PC-9 (cell line): ENCODE results near the gene RC3H2. TPM values are rescaled to one million over a fixed set of nuclear protein-coding genes. Genes with fewer than 3 reads are reported as not detected.
"Not testable (repeated sequence)": the region's sequence is repeated elsewhere in the genome, so short reads cannot be mapped to it uniquely, and the experiment has no call there.

Experiments used
- BruUV-seq: library from RNA; stranded (reverse); fragments of 400-500 nt; replicated peaks from 2 replicates; lab custom pipeline; 2021; lab: Mats Ljungman, UMichigan
- CTCF ChIA-PET: fragments of 300-600 bp; sonication (Branson Sonifier 250); formaldehyde crosslinking; loops from one replicate; lab custom pipeline; 2022; ENCODE audit warnings: antibody characterized with exemption; lab: Charles Lee
- POLR2A ChIA-PET: fragments of 300-600 bp; sonication (Branson Sonifier 250); formaldehyde crosslinking; loops from one replicate; lab custom pipeline; 2022; ENCODE audit warnings: antibody characterized with exemption; ENCODE audit not compliant: unreplicated experiment; lab: Charles Lee
- DNase-seq, 2 experiments: peaks; one replicate each; pipeline versions ENCODE4 v3.0.0 to v3.0.0-alpha.2; 2015 to 2022; ENCODE audit warnings: mixed read lengths in 1 of 2
- H2AFZ ChIP-seq: fragments of 200-600 bp; sonication (generic); 2 replicates; pipeline ENCODE4 v1.8.1; 2017; ENCODE audit warnings: antibody characterized with exemption
- H3F3A ChIP-seq: fragments of 200-600 bp; sonication (generic); 2 replicates; pipeline ENCODE4 v1.8.1; 2017; ENCODE audit warnings: antibody characterized with exemption, mild to moderate bottlenecking, low read depth; ENCODE audit not compliant: insufficient read depth
- H3K27ac ChIP-seq: fragments of 200-600 bp; sonication (generic); 2 replicates; pipeline ENCODE4 v1.6.1; 2016; ENCODE audit warnings: mixed run types
- H3K27me3 ChIP-seq: fragments of 200-600 bp; sonication (generic); 2 replicates; pipeline ENCODE4 v1.6.1; 2016; ENCODE audit warnings: low read depth, mixed run types; ENCODE audit not compliant: insufficient read depth
- H3K36me3 ChIP-seq: fragments of 200-600 bp; sonication (generic); 2 replicates; pipeline ENCODE4 v1.6.1; 2016; ENCODE audit warnings: low read depth, mixed run types
- H3K4me1 ChIP-seq: fragments of 200-600 bp; sonication (generic); replicated peaks from 2 replicates; pipeline ENCODE4 v1.6.1; 2016; ENCODE audit warnings: mixed run types; ENCODE audit not compliant: insufficient read depth
- H3K4me2 ChIP-seq: fragments of 200-600 bp; sonication (generic); 2 replicates; pipeline ENCODE4 v1.6.1; 2017; ENCODE audit warnings: mixed run types
- H3K4me3 ChIP-seq: fragments of 200-600 bp; sonication (generic); 2 replicates; pipeline ENCODE4 v1.6.1; 2016; ENCODE audit warnings: mixed run types
- H3K79me2 ChIP-seq: fragments of 200-600 bp; sonication (generic); 2 replicates; pipeline ENCODE4 v1.6.1; 2017; ENCODE audit warnings: low read depth, mixed run types
- H3K9me2 ChIP-seq: fragments of 200-600 bp; sonication (generic); 2 replicates; pipeline ENCODE4 v1.8.1; 2017; ENCODE audit warnings: mild to moderate bottlenecking; ENCODE audit not compliant: insufficient read depth
- H3K9me3 ChIP-seq: fragments of 200-600 bp; sonication (generic); 2 replicates; pipeline ENCODE4 v1.8.1; 2016; ENCODE audit warnings: low read depth; ENCODE audit not compliant: insufficient read depth
- H4K20me1 ChIP-seq: fragments of 200-600 bp; sonication (generic); 2 replicates; pipeline ENCODE4 v1.8.1; 2017; ENCODE audit not compliant: insufficient read depth
- EZH2 ChIP-seq: fragments of 200-600 bp; sonication (generic); IDR thresholded peaks from 2 replicates; pipeline ENCODE4 v1.8.0; 2017; ENCODE audit warnings: antibody characterized with exemption, low read depth
- intact Hi-C: fragments of 100-400 bp; cut with micrococcal nuclease; formaldehyde crosslinking; loops from one replicate; pipeline ENCODE4 v1.10.0; 2022; ENCODE audit not compliant: unreplicated experiment
- total RNA-seq: library from RNA; stranded (reverse); gene quantifications from 2 replicates; pipeline ENCODE4 v1.2.3, GENCODE V29; 2021
- TF ChIP-seq, protein P1 (sequence below): fragments of 200-600 bp; sonication (generic); conservative IDR thresholded peaks from 2 replicates; pipeline ENCODE4 v1.6.1; 2017; ENCODE audit warnings: mixed run types, antibody characterized with exemption, mild to moderate bottlenecking, moderate library complexity

The RC3H2 gene
- total RNA-seq, 1 experiment from 2014 or later: 58.8 TPM

DNA sequence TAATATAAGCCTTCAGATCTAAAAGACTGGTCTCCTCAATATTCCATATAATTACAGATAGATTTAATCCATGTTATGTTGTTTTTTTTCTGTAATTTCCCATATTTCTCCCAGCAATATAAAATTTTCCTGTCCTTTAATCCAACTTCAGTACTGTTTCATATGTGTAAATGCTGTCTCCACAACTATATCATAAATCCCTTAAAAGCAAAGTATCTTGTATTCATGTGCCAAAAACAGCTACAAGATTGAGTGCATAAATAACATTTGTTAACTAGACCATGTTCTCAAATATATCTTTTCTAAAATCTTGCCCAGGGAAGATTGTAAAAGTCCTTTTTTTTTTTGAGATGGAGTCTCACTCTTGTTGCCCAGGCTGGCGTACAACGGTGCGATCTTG lies 41.8 kb downstream of the RC3H2 start:
- CTCF ChIA-PET: no interaction called here
- POLR2A ChIA-PET: no interaction called here
- no TSS peak for BruUV-seq
- H3K27me3 ChIP-seq: no peaks in the 10 kb centered on the region
- H3F3A ChIP-seq: 0 out of 2 replicates have a peak, but pooled peaks cover 10% of the 10 kb centered on the region
- intact Hi-C loops: no loop called here
- H3K9me3 ChIP-seq: no peaks in the 10 kb centered on the region
- no peak overlapping the region for H3K4me3 ChIP-seq
- peaks cover 6% of the 10 kb centered on the region; the same call in 1 of the 2 replicates for H3K36me3 ChIP-seq
- H3K27ac ChIP-seq: no peak overlapping the region
- no peaks in the 10 kb centered on the region for H3K9me2 ChIP-seq
- no peak overlapping the region for H2AFZ ChIP-seq
- no peaks in the 10 kb centered on the region for H3K79me2 ChIP-seq
- no peak overlapping the region for H3K4me2 ChIP-seq
- DNase-seq: no peak
- no peaks in the 10 kb centered on the region for H3K4me1 ChIP-seq
- H4K20me1 ChIP-seq: no peaks in the 10 kb centered on the region; the same call in 1 of the 2 replicates
- no peak for TF ChIP-seq EZH2
- TF ChIP-seq, protein P1, sequence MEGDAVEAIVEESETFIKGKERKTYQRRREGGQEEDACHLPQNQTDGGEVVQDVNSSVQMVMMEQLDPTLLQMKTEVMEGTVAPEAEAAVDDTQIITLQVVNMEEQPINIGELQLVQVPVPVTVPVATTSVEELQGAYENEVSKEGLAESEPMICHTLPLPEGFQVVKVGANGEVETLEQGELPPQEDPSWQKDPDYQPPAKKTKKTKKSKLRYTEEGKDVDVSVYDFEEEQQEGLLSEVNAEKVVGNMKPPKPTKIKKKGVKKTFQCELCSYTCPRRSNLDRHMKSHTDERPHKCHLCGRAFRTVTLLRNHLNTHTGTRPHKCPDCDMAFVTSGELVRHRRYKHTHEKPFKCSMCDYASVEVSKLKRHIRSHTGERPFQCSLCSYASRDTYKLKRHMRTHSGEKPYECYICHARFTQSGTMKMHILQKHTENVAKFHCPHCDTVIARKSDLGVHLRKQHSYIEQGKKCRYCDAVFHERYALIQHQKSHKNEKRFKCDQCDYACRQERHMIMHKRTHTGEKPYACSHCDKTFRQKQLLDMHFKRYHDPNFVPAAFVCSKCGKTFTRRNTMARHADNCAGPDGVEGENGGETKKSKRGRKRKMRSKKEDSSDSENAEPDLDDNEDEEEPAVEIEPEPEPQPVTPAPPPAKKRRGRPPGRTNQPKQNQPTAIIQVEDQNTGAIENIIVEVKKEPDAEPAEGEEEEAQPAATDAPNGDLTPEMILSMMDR: no peak

DNA sequence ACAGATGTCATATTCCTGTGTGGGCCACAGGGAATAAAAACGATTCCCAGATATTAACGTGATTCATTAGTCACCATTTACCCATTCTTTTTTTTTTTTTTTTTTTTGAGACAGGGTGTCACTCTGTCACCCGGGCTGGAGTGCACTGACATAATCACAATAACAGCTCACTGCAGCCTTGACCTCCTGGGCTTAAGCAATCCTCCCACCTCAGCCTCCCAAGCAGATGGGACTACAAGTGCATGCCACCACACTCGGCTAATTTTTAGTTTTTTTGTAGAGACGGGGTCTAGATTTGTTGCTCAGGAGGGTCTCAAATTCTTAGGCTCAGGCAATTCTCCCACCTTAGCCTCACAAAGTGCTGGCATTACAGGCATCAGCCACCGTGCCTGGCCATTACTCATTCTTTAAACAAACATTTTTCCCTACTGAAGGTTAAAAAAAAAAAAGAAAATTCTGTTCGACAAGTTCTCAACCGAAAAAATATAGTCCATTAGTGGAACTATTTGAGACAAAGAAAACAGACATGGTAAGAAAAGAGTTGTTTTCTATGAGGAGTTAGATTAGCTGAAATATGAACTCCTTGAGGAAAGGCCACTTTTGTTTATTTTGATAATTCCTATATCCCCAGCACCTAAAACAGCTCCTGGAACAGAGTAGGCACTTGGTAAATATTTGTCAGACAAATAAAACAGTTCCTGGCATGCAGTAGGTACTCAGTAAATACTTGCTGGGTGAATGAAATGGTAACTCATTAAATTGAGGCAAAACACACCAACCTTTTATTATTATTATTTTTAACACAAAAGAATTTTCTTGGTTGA lies 44.6 kb downstream of the RC3H2 start:
- no peaks in the 10 kb centered on the region for H3K27me3 ChIP-seq
- H3K9me2 ChIP-seq: no peaks in the 10 kb centered on the region
- H3K9me3 ChIP-seq: no peaks in the 10 kb centered on the region
- intact Hi-C loops: no loop called here
- no peaks in the 10 kb centered on the region for H3K79me2 ChIP-seq
- H3K4me3 ChIP-seq: no peak overlapping the region
- CTCF ChIA-PET: interaction anchor here (0.7 kb wide), 1 partner anchor 34 kb away, joined by 4 read pairs; no protein-coding TSS in a partner anchor
- no TSS peak for BruUV-seq
- no peak overlapping the region for H3K27ac ChIP-seq
- no peak overlapping the region for H2AFZ ChIP-seq
- DNase-seq: no peak
- no peaks in the 10 kb centered on the region; the same call in 1 of the 2 replicates for H4K20me1 ChIP-seq
- no peak overlapping the region for H3K4me2 ChIP-seq
- H3F3A ChIP-seq: 0 out of 2 replicates have a peak, but pooled peaks cover 6% of the 10 kb centered on the region
- no peaks in the 10 kb centered on the region for H3K4me1 ChIP-seq
- no peak for TF ChIP-seq EZH2
- TF ChIP-seq, protein P1: no peak
- POLR2A ChIA-PET: no interaction called here
- peaks cover 18% of the 10 kb centered on the region; the same call in 1 of the 2 replicates for H3K36me3 ChIP-seq

DNA sequence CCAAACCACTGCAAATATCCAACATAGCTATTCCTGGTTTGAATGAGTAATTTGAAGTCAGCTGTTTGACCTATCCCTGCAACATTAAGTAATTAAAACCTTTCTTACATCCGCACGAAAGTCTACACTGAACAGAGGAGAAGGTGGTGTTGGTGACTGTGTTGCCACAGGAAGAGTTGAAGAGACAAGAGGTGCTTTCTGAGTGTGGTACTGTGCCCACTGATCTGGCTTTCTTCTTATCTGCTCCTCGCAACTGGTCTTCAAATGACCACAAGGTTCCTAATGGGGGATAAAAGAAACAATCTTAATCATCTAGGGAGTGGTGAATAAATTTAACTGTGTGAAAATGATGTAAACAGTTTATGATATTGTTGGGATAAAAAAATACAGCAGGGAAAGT lies 47.3 kb downstream of the RC3H2 start:
- Histone ChIP-seq H3K27ac (no peak overlapping the region), H3F3A (0 out of 2 replicates have a peak, but pooled peaks cover 4% of the 10 kb centered on the region), H3K27me3 (no peaks in the 10 kb centered on the region), H4K20me1 (no peaks in the 10 kb centered on the region; the same call in 1 of the 2 replicates), H3K4me3 (no peak overlapping the region), H2AFZ (no peak overlapping the region), H3K36me3 (peaks cover 18% of the 10 kb centered on the region), H3K4me1 (no peaks in the 10 kb centered on the region), H3K79me2 (no peaks in the 10 kb centered on the region), H3K9me2 (no peaks in the 10 kb centered on the region), H3K9me3 (no peaks in the 10 kb centered on the region), H3K4me2 (no peak overlapping the region)
- DNase-seq: no peak
- ChIA-PET POLR2A (no interaction called here), CTCF (no interaction called here)
- TF ChIP-seq, protein P1: no peak
- TF ChIP-seq EZH2: no peak
- BruUV-seq: no TSS peak
- intact Hi-C loops: no loop called here

DNA sequence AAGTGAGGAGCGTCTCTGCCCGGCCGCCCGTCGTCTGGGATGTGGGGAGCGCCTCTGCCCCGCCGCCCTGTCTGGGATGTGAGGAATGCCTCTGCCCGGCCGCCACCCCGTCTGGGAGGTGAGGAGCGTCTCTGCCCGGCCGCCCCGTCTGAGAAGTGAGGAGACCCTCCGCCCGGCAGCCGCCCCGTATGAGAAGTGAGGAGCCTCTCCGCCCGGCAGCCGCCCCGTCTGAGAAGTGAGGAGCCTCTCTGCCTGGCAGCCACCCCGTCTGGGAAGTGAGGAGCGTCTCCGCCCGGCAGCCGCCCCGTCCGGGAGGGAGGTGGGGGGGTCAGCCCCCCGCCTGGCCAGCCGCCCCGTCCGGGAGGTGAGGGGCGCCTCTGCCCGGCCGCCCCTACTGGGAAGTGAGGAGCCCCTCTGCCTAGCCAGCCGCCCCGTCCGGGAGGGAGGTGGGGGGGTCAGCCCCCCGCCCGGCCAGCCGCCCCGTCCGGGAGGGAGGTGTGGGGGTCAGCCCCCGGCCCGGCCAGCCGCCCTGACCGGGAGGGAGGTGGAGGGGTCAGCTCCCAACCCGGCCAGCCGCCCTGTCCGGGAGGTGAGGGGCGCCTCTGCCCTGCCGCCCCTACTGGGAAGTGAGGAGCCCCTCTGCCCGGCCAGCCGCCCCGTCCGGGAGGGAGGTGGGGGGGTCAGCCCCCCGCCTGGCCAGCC lies 52.9 kb downstream of the RC3H2 start:
- H3K27me3 ChIP-seq, intact Hi-C loops, H3K9me2 ChIP-seq, CTCF ChIA-PET, H3K4me2 ChIP-seq, H3K9me3 ChIP-seq, H3K79me2 ChIP-seq, POLR2A ChIA-PET, H4K20me1 ChIP-seq, H3K36me3 ChIP-seq, H3K4me3 ChIP-seq, DNase-seq, H3K27ac ChIP-seq, H2AFZ ChIP-seq, BruUV-seq, H3F3A ChIP-seq, H3K4me1 ChIP-seq: not testable (repeated sequence)
